NCI-H2081 (cell line): ENCODE results near the gene BIRC5.

Experiments
- DNase-seq, 2 experiments: peaks; one replicate each; lab custom pipeline; 2025; lab: John Stamatoyannopoulos, UW

BIRC5 gene

DNA sequence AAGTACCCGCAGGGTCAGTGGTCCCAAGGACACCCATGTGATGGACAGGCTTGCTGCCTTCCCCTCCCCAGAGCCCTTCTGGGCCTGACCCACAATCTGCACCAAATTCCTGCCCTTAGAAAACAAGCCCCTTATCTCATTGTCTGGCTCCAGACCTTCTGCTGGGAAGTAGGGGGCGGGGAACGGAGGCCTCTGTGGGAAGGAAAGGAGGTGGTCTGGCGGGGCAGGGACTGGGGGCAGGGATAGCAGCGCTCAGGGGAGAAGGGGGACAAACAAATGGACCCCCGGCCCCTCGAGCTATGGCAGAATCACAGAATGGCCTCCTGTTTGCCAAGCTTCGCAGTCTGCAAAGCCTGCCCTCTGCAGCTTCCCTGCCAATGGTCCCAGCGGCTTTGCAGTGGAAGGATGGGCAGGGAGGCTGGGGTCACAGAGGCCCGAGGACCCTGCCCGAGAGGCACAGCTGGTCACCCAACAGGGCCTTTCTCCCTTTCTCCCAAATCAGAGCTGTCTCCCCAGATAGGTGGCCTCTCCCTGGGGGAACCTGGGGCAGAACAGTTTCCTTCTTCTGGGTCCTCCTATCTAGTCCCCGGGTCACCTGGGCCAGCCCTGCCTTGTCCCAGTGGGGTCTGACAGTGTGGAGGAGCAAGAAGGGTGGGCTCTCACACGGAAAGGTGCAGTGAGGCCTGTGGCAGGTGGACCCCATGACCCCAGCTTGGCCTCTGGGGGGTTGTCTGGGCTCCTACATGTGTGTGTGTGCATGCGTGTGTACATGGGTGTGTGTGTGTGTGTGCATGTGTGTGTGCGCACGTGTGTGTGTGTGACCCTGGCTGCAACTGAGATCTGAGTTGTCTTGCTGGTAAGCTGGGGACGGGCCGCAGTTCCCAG lies 42.9 kb downstream of the BIRC5 start:
- DNase-seq, result no peak

DNA sequence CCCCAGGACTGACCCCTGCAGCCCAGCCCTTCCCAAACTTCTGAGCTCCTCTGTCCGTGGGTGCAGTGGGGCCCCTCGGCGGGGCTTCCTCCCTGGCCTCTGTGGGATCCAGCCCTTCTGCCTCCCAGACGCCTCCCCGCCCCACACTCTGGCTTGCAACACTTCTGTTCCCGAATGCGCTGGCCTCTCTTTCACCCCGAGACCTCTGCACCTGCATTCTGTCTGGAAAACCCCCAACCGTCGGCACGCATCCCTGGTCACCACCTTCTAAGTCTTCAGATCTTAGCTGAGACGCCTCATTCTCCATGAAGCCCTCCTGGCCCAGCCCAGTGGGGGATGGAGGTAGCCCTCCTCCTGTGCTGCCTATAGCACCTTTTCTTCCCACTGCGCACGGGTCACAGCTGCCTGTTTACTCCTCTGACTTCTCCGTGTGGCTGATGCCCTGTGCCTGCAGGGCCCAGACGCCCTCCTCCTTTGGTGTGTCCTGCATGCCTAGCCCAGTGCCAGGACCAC lies 43.8 kb downstream of the BIRC5 start:
- no peak for DNase-seq

DNA sequence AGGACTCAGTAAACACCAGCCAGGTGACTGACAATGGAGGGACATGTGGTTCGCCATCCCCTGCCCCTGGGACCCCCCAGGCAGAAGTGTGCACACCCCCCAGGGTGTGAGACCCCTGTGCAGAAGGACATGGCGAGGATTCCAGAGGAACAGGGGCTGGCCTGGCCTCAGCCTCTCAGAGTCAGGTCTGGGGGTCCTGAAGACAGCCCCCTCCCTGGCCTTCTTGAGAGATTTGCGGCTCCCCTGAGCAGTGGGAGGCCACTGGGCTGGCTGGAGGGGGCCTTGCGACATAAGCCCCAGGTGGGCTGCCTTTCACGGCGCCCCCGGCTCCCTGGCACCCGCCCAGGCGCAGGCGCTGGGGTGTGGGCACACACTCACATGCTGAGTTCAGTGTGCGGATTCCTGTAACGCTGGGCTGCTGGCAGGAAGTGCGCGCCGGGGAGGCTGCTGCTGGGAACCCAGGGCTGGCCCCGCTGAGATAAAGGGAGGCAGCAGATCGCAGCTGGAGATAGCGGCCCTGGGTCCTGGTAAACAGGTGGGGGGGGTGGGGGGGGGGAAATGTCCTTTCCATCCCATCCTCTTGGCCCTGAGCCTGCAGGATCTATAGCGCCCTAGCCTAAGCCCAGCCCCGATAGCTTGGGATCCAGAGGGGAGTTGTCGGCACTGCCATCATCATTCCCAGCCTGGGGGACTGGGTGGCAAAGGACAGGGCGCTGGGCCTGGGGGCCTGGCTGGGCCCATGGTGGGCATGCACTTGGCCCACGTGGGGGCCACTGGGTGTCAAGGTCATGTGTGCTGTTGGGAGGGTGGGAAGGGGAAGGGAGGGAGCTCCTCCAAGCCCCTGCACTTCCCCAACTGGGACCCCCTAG lies 44.5 kb downstream of the BIRC5 start:
- peak; percentile 62 to 81 for DNase-seq

DNA sequence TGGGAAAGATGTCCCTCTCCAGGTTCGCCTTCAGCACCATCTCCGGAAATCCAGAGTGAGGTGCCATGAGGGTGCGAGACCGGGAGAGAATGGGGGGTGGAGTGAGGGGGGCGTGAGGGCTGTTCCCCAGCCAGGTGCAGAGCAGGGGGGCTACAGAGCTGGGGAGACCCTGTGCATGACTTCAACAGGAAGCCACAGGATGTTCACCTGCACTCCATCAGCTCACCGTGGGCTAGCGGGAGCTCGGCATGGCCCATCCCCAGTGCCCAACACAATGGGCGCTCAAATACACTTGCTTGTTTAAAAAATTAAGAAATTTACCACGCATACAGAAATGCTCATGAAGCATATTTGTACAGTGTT lies 45.1 kb downstream of the BIRC5 start:
- no peak for DNase-seq

DNA sequence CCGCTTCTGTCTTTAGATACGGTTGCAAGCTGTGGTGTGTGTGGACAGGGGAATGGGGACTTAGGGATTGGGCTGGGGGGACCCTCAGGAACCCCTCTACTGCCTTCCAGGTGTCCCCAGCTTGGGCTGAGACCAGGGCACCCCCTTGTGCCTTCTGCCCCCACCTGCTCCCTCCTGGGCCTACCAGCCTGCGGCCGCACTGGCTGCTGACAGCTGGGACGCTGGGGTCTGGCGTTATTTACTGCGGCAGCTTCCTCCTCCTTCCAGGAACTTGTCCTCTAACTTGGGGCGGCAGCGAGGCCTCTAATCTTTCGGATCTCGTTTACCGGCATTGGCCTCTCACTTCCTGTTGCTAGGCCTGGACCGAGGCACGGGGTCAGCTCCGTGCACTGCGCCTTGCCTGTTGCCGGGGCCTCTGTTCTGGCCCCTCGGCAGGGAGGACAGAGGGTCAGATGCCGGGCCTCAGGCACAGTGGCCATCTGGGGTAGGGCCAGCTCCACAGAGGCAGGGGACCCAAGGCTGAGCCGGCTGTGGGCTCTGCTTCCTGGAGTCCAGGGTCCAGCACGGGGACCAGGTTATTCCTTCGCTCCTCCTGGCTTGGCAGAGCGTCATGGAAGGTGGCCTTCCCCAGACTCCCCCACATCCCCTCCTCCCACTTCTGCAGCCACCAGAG lies 49.1 kb downstream of the BIRC5 start:
- DNase-seq, result no peak

DNA sequence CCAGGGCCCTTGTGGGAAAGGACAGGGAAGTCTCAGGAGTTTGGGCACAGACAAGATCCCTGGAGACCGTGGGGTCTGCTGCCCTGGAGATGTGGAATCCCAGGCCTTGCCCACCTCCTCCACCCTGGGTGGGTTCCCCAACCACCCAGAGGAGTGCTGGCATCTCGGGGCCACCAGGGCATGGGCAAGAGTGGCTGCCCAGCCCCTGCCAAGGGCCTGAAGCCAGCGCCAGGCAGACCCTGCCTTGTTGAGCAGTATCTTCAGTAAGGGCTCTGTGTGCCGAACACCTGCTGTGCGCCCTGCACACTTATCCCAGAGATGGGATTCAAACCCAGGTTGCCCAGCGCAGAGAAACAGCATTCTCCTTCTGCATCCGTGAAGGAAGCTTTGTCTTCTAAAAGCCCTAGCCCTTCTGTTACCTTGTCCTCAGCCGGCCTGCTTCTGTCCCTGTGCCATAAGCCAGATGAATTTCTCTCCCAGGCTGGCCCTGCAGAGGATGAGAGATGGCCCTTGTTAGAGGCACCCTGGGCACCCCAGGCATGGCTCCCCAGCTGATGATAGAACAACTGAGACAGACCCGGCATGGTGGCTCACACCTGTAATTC lies 49.8 kb downstream of the BIRC5 start:
- no peak for DNase-seq

DNA sequence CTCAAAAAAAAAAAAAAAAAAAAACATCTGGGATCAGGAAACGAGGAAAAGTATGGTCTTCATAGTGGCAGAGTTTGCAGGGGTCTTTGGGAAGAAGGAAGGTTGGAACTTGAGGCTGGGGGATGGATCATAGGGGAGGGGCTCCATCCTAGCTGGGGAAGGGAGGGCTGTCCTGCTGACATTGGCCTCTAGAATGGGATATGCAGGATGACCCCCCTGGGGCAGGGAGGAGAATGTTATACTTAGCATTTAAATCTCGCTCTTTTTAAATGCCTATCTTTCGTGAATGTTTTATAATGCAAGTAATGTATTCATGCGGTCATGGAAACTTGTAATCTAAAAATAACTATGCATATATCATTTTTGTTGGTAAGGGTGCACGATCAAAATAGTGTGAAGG lies 50.5 kb downstream of the BIRC5 start:
- DNase-seq, result no peak

DNA sequence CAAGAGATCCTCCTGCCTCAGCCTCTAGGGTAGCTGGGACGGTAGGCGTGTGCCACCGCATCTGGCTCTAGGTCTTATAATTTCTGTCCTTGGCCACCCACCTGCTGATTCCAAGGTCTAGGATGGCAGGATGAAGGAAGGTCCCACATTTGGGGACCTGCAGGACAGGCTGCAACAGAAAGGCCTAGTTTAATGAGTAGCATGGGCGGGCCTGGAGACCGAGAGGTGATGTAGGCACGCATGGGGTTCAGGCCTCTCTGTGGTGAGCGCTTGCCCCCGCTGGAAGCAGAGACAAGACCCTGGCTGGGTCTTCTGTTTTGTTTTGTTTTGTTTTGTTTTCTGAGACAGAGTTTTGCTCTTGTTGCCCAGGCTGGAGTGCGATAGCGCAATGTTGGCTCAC lies 51.1 kb downstream of the BIRC5 start:
- DNase-seq, result no peak

DNA sequence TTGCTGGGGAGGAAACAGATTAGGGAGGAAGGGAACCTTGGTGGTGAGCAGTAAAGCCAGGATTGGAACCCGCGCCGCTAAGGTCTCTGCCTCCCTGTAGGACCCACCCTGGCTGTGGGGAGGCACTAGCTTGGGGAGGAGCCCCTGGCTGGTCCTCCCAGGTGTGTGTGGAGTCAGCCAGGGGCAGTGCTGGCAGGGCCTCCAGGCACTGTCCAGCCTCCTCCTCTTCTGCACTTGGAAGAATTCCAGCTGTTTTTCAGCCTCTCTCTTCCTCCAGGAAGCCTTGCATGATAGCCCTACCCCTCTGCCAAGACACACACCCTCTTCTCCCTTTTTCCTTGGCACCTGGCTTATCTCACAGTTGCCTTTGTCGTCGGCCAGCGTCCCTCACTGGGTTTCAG lies 52.2 kb downstream of the BIRC5 start:
- no peak for DNase-seq

DNA sequence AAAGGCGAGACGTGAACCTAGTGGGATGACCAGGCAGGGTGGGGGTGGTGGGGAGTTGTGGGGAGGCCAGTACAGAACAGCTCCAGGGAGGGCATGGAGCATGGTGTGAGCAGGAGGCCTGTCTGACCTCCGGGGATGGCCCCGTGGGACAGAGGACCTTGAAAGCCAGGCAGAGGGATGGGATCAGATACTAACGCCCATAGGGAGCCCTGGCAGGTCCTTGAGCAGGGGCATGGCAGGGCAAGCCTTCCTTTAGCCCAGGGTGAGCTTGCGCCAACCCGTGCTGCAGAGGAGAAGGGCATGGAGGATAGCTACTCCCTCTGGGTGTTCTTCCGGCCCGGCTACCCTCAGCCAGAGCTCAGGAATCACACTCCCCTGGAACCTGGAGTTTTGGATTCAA lies 52.7 kb downstream of the BIRC5 start:
- no peak for DNase-seq

DNA sequence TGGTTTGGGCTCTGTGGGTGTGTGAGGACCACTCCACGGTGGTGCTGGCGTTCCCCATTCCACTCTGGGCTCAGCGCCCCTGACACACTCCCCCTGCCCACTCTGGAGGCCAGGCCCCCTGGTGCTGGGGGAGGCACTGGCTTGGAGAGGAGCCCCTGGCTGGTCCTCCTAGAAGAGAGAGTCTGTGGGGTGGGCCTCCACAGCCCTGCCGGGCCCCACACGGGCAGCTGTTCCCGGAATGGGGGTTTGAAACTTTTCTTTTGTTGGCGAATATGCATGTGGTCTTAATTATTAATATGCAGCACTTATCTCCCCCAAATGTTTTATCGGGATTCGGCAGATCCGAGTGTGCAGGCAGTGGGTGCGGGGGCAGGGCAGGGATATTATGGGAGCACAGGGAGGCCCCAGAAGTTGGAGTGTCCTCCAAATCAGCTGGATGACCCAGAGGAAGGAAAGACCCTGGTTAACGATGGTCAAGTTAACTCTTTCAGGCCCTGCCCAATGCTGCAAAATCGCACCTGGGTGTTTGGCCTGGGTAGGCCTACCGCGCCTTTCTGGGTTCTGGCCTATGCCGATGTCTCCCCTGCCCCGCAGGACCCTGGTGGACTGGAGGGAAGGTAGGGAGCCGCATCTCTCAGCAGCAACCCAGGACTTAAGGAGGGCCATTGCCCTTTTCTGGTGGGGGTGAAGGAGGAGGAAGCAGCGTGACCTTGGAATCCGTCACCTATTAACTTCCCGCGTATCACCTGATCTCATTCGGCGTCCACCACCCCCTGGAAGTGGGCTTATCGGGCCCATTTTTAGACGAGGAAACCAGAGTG lies 53.4 kb downstream of the BIRC5 start:
- DNase-seq, result no peak

DNA sequence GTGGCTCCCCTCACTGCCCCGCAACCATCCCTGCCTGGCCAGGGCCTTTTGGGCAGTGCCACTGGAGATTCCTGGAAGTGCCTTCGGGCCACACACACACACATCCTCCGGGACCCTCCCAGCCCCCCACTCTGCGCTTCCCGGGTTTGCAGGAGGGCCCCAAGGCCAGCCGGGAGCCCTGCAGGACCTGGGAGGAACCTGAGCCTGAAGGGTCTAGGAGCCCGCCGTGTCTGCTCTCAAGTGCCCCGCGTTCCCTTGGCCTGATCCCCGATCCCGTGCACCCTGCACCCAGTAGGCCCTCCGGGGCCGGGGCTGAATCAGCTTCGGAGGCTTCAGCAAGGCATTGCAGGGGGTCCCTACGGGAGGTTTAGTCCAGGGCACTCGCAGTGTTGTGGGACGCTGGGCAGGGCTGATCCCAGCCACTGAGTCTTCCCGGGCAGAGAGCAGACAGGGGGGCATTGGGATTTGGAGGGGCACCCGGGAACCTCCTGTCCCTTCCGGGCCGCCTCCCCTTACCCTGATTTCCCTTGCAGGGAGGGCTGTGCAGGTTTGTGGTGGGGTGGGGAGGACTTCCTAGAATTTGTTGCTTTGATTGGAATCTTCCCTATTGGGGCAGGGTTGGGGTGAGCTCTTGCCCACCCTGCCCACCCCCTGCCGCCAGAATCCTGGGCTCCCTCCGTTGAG lies 54.3 kb downstream of the BIRC5 start:
- no peak for DNase-seq

DNA sequence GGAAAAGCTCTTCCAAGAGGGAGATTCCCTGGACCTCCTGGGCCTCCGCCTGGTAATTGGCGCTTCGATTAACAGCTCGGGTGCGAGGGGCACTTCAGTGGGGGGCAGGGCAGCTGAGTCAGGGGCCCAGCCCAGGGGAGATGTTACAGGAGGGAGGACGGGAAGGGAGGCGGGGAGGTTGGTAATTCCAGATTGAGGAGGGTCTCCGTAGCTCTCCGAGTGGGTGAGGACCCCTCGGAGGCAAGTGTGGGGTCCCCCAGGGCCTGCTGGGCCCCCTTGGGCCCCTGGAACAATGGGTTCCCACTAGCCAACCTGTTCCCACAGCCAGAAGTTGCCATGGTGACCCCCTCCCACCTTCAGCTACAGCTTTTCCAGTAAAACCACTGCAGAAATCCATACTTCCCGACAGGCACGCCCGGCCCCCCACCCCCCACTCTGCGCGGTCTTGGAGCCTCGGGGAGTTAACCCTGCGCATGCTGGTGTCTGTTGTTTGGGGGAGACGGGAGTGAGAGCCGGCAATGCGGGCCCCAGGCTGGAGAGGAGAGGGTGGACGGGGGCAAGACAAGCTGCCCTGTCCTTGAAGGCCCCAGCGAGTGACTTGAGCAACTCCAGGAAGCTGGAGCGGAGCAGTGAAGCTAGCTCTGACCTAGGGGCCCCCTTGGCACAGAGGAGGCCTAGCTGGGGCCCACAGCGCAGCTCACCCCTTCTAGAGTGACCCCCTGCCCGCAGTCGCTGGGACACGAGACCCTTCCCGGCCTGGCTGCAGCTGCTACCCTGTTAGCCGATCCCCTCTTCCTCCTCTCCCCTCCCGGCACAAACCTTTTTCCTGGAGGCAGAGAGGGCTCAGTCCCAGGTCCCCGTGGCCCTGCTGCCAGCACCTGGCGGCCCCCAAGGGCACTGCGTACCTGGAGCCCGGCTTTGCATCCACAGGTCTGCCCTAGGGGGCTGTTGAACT lies 55.2 kb downstream of the BIRC5 start:
- no peak for DNase-seq

DNA sequence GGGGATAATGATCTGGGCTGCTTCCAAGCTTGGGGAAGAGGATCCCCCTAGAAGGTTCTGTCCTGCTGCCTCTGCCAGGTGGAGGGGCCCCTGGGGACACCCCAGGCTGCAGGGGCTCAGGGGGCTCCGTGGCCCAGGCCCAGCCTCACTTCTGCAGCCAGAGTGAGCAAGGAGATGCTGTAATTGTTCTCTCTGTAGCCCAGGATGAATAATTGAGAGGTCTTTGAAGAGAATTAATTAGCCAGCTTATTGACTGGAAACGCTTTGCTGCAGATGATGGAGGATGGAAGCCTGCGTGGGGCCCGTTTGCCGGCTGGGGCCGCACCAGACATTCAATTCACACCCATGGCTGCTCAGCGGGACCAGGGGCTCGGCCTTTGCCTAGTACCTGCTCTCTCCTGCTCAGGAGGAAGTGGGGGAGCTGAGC lies 55.9 kb downstream of the BIRC5 start:
- no peak for DNase-seq

DNA sequence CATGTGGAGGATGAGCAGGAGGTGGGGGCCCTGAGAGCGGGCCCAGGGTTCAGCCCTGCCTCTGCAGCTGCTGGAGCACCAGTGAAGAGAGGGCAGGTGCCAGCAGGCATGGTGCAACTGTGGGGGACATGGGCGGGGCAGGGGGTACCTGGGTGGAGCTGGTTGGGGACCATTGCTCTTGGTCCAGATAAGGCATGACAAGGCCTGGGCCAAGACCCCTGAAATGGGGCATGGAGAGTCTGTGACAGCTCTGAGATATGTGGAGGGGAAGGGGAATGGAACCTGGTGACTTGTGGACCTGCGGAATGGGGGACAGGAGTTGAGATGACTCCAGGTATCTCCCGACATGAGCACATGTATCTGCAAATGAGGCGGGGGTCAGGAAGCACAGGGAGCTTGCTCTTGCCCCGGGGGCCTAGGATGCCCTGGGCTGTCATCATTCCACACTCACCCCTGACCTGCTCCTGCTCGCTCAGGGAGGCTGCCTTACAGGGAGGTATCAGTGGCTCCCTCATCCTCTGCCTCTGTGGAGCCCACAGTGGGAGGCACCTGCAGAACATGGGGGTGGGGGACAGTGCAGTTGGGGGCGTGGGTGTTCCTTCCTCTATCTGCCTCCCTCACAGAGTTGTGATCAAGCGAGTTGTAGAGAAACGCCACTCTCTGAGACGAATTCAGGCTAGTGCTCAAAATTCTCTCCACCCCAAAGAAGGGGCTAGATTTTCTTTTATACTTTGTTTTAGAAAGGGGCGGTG lies 57.5 kb downstream of the BIRC5 start:
- no peak for DNase-seq

DNA sequence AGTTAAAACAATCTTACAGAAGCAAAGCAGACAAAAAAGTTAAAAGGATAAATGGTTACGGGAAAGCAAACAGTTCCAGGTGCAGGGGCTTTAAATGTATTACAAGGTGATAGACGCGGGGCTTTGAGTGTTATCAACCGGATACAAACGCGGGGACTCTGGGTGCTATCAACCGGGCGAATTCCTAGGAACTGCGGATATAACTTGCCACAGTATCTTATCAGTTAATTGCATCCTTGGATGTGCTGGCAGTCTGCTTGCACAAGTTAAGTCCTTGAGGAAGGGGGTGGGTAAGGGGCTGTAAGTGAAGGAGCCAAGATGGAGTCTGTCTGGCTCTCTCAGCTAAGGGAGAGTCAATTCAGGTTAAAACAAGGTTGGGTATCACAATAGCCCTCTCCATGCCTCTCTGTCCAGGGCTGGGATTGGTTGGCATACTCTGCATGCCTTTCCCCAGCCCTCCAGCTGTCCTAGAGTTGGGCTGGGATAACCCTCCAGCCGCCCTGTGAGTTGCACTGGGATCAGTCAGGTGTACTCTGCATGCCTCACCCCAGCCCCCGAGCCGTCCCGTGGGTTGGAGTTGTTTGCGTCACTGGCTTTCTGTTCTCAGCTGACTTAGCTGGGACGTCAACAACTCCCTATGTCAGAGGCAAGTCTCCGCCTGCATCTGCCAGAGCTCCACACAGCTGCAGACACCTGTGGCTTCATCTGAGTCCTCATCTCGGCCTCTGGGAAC lies 58.3 kb downstream of the BIRC5 start:
- DNase-seq, result no peak

DNA sequence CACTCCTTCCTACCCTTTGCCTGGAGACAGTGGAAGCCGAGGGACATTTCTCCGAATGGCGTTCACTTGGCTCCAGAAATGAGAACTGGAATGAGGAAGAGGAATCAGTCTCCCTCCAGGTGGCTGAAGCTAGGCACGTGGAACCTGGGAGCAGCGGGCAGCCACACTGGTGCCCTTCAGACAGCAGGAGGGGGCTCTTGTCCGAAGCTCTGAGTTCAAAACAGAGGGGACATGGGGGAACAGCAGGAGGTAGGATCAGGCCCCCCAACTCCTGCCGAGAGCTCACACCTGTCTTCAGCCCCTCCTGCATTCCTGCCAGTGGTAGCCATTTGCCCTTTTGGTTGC lies 58.8 kb downstream of the BIRC5 start:
- DNase-seq, result no peak

DNA sequence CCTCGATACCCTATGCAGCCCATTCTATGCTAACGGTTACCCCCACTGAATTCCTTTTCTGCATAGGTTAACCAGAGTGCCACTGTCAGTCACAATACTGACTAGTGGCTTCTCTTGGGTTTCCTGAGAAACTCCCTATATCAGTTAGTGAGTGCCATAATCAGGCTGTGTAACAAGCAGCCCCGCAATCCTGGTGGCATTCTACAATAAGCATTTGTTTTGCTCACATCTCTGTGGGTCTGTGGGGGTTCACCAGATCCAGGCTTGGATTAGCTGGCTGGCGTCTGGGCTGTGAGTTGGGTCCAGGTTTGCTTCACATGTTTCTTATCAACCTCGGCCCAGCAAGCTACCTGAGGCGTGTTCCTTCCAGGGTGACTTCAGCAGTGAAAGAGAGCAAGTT lies 59.8 kb downstream of the BIRC5 start:
- no peak for DNase-seq
